Measurements from ENCODE around the gene ABCB6.

The ABCB6 gene

GRCh38 chr2:219172231-219173154 lies 46.3 kb downstream of the ABCB6 start:
- peak overlapping the region; percentile 9 for H2BK15ac ChIP-seq (ENCODE audit: low read depth, poor library complexity, severe bottlenecking)
- H3K79me1 ChIP-seq (replicated peaks; ENCODE audit: low read length, poor library complexity, severe bottlenecking), result peaks cover 10% of the 10 kb centered on the region
- H3K9ac ChIP-seq (ENCODE audit: low read length), result peak overlapping the region; percentile 76
- H3K4me1 ChIP-seq (ENCODE audit: control insufficient read depth, insufficient read depth, low read depth, low read length), result peaks cover 15% of the 10 kb centered on the region
- no peak overlapping the region for H3K4me2 ChIP-seq (ENCODE audit: low read length, poor library complexity, severe bottlenecking)
- WGBS, result 94% methylated on average over 15 of the region's 16 CpGs
- H3K23ac ChIP-seq (ENCODE audit: low read length in 2 of 2), result no peak overlapping the region
- no peaks in the 10 kb centered on the region for H3K9me3 ChIP-seq (ENCODE audit: control insufficient read depth, low read length)
- H3K27me3 ChIP-seq (ENCODE audit: control insufficient read depth in 1 of 2, insufficient read depth in 1 of 2, low read length in 2 of 2), result no peaks in the 10 kb centered on the region
- H4K8ac ChIP-seq (ENCODE audit: low read length), result no peak overlapping the region
- H3K27ac ChIP-seq (ENCODE audit: low read length, poor library complexity, severe bottlenecking), result no peak overlapping the region
- no peak overlapping the region for H4K91ac ChIP-seq (ENCODE audit: low read length)
- no peak overlapping the region for H2BK12ac ChIP-seq (ENCODE audit: low read length in 2 of 2)
- H2BK120ac ChIP-seq (ENCODE audit: low read depth, low read length), result no peak overlapping the region
- no peak overlapping the region for H2AK5ac ChIP-seq (ENCODE audit: low read length, severe bottlenecking)
- no peak overlapping the region for H3K18ac ChIP-seq (ENCODE audit: low read depth in 1 of 2, low read length in 2 of 2)
- H3K4me3 ChIP-seq (ENCODE audit: insufficient read depth in 1 of 2, low read depth in 1 of 2, low read length in 2 of 2), result no peak overlapping the region
- no peak overlapping the region for H2AFZ ChIP-seq (ENCODE audit: low read depth, low read length)
- H2BK5ac ChIP-seq (ENCODE audit: low read depth, low read length, poor library complexity, severe bottlenecking), result no peak overlapping the region
- DNase-seq, result no peak
- H3K4ac ChIP-seq (ENCODE audit: low read depth in 1 of 2, low read length in 2 of 2), result no peak overlapping the region
- peaks cover 26 to 38% of the 10 kb centered on the region in 2 experiments for H3K36me3 ChIP-seq (ENCODE audit: control insufficient read depth in 1 of 2, insufficient read depth in 2 of 2, low read depth in 1 of 2, low read length in 2 of 2)
- no peak overlapping the region for H3K14ac ChIP-seq (ENCODE audit: low read length in 2 of 2)

GRCh38 chr2:219171231-219171651 lies 47.5 kb downstream of the ABCB6 start:
- no peak overlapping the region for H3K18ac ChIP-seq (ENCODE audit: low read depth in 1 of 2, low read length in 2 of 2)
- no peak overlapping the region for H3K4ac ChIP-seq (ENCODE audit: low read depth in 1 of 2, low read length in 2 of 2)
- H2BK12ac ChIP-seq (ENCODE audit: low read length in 2 of 2), result peak overlapping the region in 1 of 2 experiments; percentile 37
- H2BK120ac ChIP-seq (ENCODE audit: low read depth, low read length), result no peak overlapping the region
- H4K91ac ChIP-seq (ENCODE audit: low read length), result no peak overlapping the region
- H2BK5ac ChIP-seq (ENCODE audit: low read depth, low read length, poor library complexity, severe bottlenecking), result no peak overlapping the region
- H2AK5ac ChIP-seq (ENCODE audit: low read length, severe bottlenecking), result no peak overlapping the region
- H3K4me1 ChIP-seq (ENCODE audit: control insufficient read depth, insufficient read depth, low read depth, low read length), result peaks cover 15% of the 10 kb centered on the region
- H3K14ac ChIP-seq (ENCODE audit: low read length in 2 of 2), result no peak overlapping the region
- H3K9me3 ChIP-seq (ENCODE audit: control insufficient read depth, low read length), result no peaks in the 10 kb centered on the region
- H4K8ac ChIP-seq (ENCODE audit: low read length), result no peak overlapping the region
- no peak overlapping the region for H2BK15ac ChIP-seq (ENCODE audit: low read depth, poor library complexity, severe bottlenecking)
- peaks cover 10% of the 10 kb centered on the region for H3K79me1 ChIP-seq (replicated peaks; ENCODE audit: low read length, poor library complexity, severe bottlenecking)
- H2AFZ ChIP-seq (ENCODE audit: low read depth, low read length), result no peak overlapping the region
- no peak overlapping the region for H3K4me3 ChIP-seq (ENCODE audit: insufficient read depth in 1 of 2, low read depth in 1 of 2, low read length in 2 of 2)
- peak overlapping the region; percentile 76 for H3K9ac ChIP-seq (ENCODE audit: low read length)
- H3K27ac ChIP-seq (ENCODE audit: low read length, poor library complexity, severe bottlenecking), result no peak overlapping the region
- H3K4me2 ChIP-seq (ENCODE audit: low read length, poor library complexity, severe bottlenecking), result no peak overlapping the region
- no peaks in the 10 kb centered on the region for H3K27me3 ChIP-seq (ENCODE audit: control insufficient read depth in 1 of 2, insufficient read depth in 1 of 2, low read length in 2 of 2)
- no peak overlapping the region for H3K23ac ChIP-seq (ENCODE audit: low read length in 2 of 2)
- peaks cover 26 to 40% of the 10 kb centered on the region in 2 experiments for H3K36me3 ChIP-seq (ENCODE audit: control insufficient read depth in 1 of 2, insufficient read depth in 2 of 2, low read depth in 1 of 2, low read length in 2 of 2)
- 52% methylated on average over 6 of the region's 6 CpGs for WGBS
- peak; percentile 86 for DNase-seq

- Histone ChIP-seq H2BK5ac (ENCODE audit: low read depth, low read length, poor library complexity, severe bottlenecking) (no peak within 1 kb of the TSS), H2AFZ (ENCODE audit: low read depth, low read length) (no peak within 1 kb of the TSS), H2BK120ac (ENCODE audit: low read depth, low read length) (no peak within 1 kb of the TSS), H4K91ac (ENCODE audit: low read length) (no peak within 1 kb of the TSS), H3K36me3 (ENCODE audit: control insufficient read depth in 1 of 2, insufficient read depth in 2 of 2, low read depth in 1 of 2, low read length in 2 of 2) (peaks cover 27 to 40% of the 10 kb centered on the region in 2 experiments), H2AK5ac (ENCODE audit: low read length, severe bottlenecking) (no peak within 1 kb of the TSS), H3K4me3 (ENCODE audit: insufficient read depth in 1 of 2, low read depth in 1 of 2, low read length in 2 of 2) (no peak within 1 kb of the TSS), H3K4me2 (ENCODE audit: low read length, poor library complexity, severe bottlenecking) (no peak within 1 kb of the TSS), H3K14ac (ENCODE audit: low read length in 2 of 2) (no peak within 1 kb of the TSS), H4K8ac (ENCODE audit: low read length) (no peak within 1 kb of the TSS), H3K4ac (ENCODE audit: low read depth in 1 of 2, low read length in 2 of 2) (no peak within 1 kb of the TSS), H3K23ac (ENCODE audit: low read length in 2 of 2) (no peak within 1 kb of the TSS), H3K27ac (ENCODE audit: low read length, poor library complexity, severe bottlenecking) (no peak within 1 kb of the TSS), H3K9ac (ENCODE audit: low read length) (peak within 1 kb of the TSS; percentile 59), H2BK12ac (ENCODE audit: low read length in 2 of 2) (no peak within 1 kb of the TSS), H3K18ac (ENCODE audit: low read depth in 1 of 2, low read length in 2 of 2) (no peak within 1 kb of the TSS), H2BK15ac (ENCODE audit: low read depth, poor library complexity, severe bottlenecking) (no peak within 1 kb of the TSS), H3K9me3 (ENCODE audit: control insufficient read depth, low read length) (no peaks in the 10 kb centered on the region), H3K27me3 (ENCODE audit: control insufficient read depth in 1 of 2, insufficient read depth in 1 of 2, low read length in 2 of 2) (no peaks in the 10 kb centered on the region), H3K79me1 (replicated peaks; ENCODE audit: low read length, poor library complexity, severe bottlenecking) (peaks cover 10% of the 10 kb centered on the region), H3K4me1 (ENCODE audit: control insufficient read depth, insufficient read depth, low read depth, low read length) (peaks cover 11% of the 10 kb centered on the region)
- WGBS, result 92% methylated on average over 9 of the region's 10 CpGs
- DNase-seq, result no peak
Measured at GRCh38 chr2:219169930-219170654, 48.7 kb downstream of the ABCB6 start, which contains the start of gene SLC23A3. Gene SLC23A3, minus strand, starts transcription at chr2:219170029. Its CDS starts 45 bp downstream, at chr2:219169984.

GRCh38 chr2:219168932-219169331 lies 49.8 kb downstream of the ABCB6 start:
- no peak overlapping the region for H2AK5ac ChIP-seq (ENCODE audit: low read length, severe bottlenecking)
- DNase-seq, result no peak
- no peak overlapping the region for H2BK15ac ChIP-seq (ENCODE audit: low read depth, poor library complexity, severe bottlenecking)
- no peak overlapping the region for H3K27ac ChIP-seq (ENCODE audit: low read length, poor library complexity, severe bottlenecking)
- H3K79me1 ChIP-seq (replicated peaks; ENCODE audit: low read length, poor library complexity, severe bottlenecking), result peaks cover 9% of the 10 kb centered on the region
- H3K4me2 ChIP-seq (ENCODE audit: low read length, poor library complexity, severe bottlenecking), result no peak overlapping the region
- H3K4me3 ChIP-seq (ENCODE audit: insufficient read depth in 1 of 2, low read depth in 1 of 2, low read length in 2 of 2), result no peak overlapping the region
- no peak overlapping the region for H3K9ac ChIP-seq (ENCODE audit: low read length)
- H3K27me3 ChIP-seq (ENCODE audit: control insufficient read depth in 1 of 2, insufficient read depth in 1 of 2, low read length in 2 of 2), result no peaks in the 10 kb centered on the region
- no peaks in the 10 kb centered on the region for H3K9me3 ChIP-seq (ENCODE audit: control insufficient read depth, low read length)
- no peak overlapping the region for H2BK120ac ChIP-seq (ENCODE audit: low read depth, low read length)
- H3K14ac ChIP-seq (ENCODE audit: low read length in 2 of 2), result no peak overlapping the region
- H3K36me3 ChIP-seq (ENCODE audit: control insufficient read depth in 1 of 2, insufficient read depth in 2 of 2, low read depth in 1 of 2, low read length in 2 of 2), result peaks cover 21 to 28% of the 10 kb centered on the region in 2 experiments
- H2BK5ac ChIP-seq (ENCODE audit: low read depth, low read length, poor library complexity, severe bottlenecking), result no peak overlapping the region
- H4K8ac ChIP-seq (ENCODE audit: low read length), result no peak overlapping the region
- H3K23ac ChIP-seq (ENCODE audit: low read length in 2 of 2), result no peak overlapping the region
- H2BK12ac ChIP-seq (ENCODE audit: low read length in 2 of 2), result no peak overlapping the region
- no peak overlapping the region for H4K91ac ChIP-seq (ENCODE audit: low read length)
- H2AFZ ChIP-seq (ENCODE audit: low read depth, low read length), result no peak overlapping the region
- H3K18ac ChIP-seq (ENCODE audit: low read depth in 1 of 2, low read length in 2 of 2), result no peak overlapping the region
- H3K4ac ChIP-seq (ENCODE audit: low read depth in 1 of 2, low read length in 2 of 2), result no peak overlapping the region
- peaks cover 6% of the 10 kb centered on the region for H3K4me1 ChIP-seq (ENCODE audit: control insufficient read depth, insufficient read depth, low read depth, low read length)

Data from mesenchymal stem cell (in vitro differentiated cells and primary cell).